ENCODE data around the gene AEBP2. TPM values are rescaled to one million over a fixed set of nuclear protein-coding genes. Genes with fewer than 3 reads are reported as not detected.

AEBP2 gene
- total RNA-seq, 1 experiment from 2014 or later = 50.3 TPM

- peaks cover 97% of the 10 kb centered on the region for H3K79me2 ChIP-seq (ENCODE audit: low read depth)
- H3K27me3 ChIP-seq (ENCODE audit: insufficient read depth, low read depth) = no peaks in the 10 kb centered on the region
- H3K4me1 ChIP-seq (replicated peaks; ENCODE audit: insufficient read depth) = no peaks in the 10 kb centered on the region
- H3K9me3 ChIP-seq (ENCODE audit: insufficient read depth, low read depth) = no peaks in the 10 kb centered on the region
- TF ChIP-seq EZH2 (IDR thresholded peaks at IDR 0.05; ENCODE audit: low read depth) (no peak), CTCF (conservative IDR thresholded peaks at IDR 0.05) (no peak)
- H3K9me2 ChIP-seq (ENCODE audit: insufficient read depth) = no peaks in the 10 kb centered on the region
- BruUV-seq (replicated peaks) = no TSS peak
- ChIA-PET POLR2A (ENCODE audit: unreplicated experiment) (no interaction called here), CTCF (no interaction called here)
- no peaks in the 10 kb centered on the region for H3F3A ChIP-seq (ENCODE audit: insufficient read depth, low read depth)
- DNase-seq = no peak
- no peak overlapping the region for H3K4me2 ChIP-seq
- intact Hi-C loops (cut with micrococcal nuclease; ENCODE audit: unreplicated experiment) = no loop called here
- peaks cover 8% of the 10 kb centered on the region; the same call in 1 of the 2 replicates for H3K36me3 ChIP-seq (ENCODE audit: low read depth)
- no peak overlapping the region for H2AFZ ChIP-seq
- no peak overlapping the region for H3K27ac ChIP-seq
- peaks cover 49% of the 10 kb centered on the region for H4K20me1 ChIP-seq (ENCODE audit: insufficient read depth)
- no peak overlapping the region for H3K4me3 ChIP-seq
These were observed 19.4 kb downstream of the AEBP2 start for GRCh38 chr12:19458733-19459132.

- no peaks in the 10 kb centered on the region for H3K27me3 ChIP-seq (ENCODE audit: insufficient read depth, low read depth)
- no peak overlapping the region for H3K4me2 ChIP-seq
- H3K9me2 ChIP-seq (ENCODE audit: insufficient read depth) = no peaks in the 10 kb centered on the region
- no peak for TF ChIP-seq EZH2 (IDR thresholded peaks at IDR 0.05; ENCODE audit: low read depth)
- no peak for TF ChIP-seq CTCF (conservative IDR thresholded peaks at IDR 0.05)
- no peak overlapping the region for H3K4me3 ChIP-seq
- CTCF ChIA-PET = no interaction called here
- no TSS peak for BruUV-seq (replicated peaks)
- H4K20me1 ChIP-seq (ENCODE audit: insufficient read depth) = peaks cover 34% of the 10 kb centered on the region
- H3K9me3 ChIP-seq (ENCODE audit: insufficient read depth, low read depth) = no peaks in the 10 kb centered on the region
- no peaks in the 10 kb centered on the region for H3K4me1 ChIP-seq (replicated peaks; ENCODE audit: insufficient read depth)
- H3F3A ChIP-seq (ENCODE audit: insufficient read depth, low read depth) = no peaks in the 10 kb centered on the region
- POLR2A ChIA-PET (ENCODE audit: unreplicated experiment) = no interaction called here
- intact Hi-C loops (cut with micrococcal nuclease; ENCODE audit: unreplicated experiment) = no loop called here
- DNase-seq = no peak
- H3K36me3 ChIP-seq (ENCODE audit: low read depth) = peaks cover 13% of the 10 kb centered on the region; the same call in 1 of the 2 replicates
- H2AFZ ChIP-seq = no peak overlapping the region
- peaks cover 70% of the 10 kb centered on the region for H3K79me2 ChIP-seq (ENCODE audit: low read depth)
- no peak overlapping the region for H3K27ac ChIP-seq
These were observed 22.7 kb downstream of the AEBP2 start for GRCh38 chr12:19461999-19462398.

- intact Hi-C loops (cut with micrococcal nuclease; ENCODE audit: unreplicated experiment) = no loop called here
These were observed 23.1 kb downstream of the AEBP2 start for GRCh38 chr12:19462406-19462805.

More at GRCh38 chr12:19462406-19462805, 23.1 kb downstream of the AEBP2 start:
- H3K4me1 ChIP-seq (replicated peaks; ENCODE audit: insufficient read depth) = no peaks in the 10 kb centered on the region
- POLR2A ChIA-PET (ENCODE audit: unreplicated experiment) = no interaction called here
- H4K20me1 ChIP-seq (ENCODE audit: insufficient read depth) = peaks cover 34% of the 10 kb centered on the region
- peaks cover 13% of the 10 kb centered on the region; the same call in 1 of the 2 replicates for H3K36me3 ChIP-seq (ENCODE audit: low read depth)
- H3K9me3 ChIP-seq (ENCODE audit: insufficient read depth, low read depth) = no peaks in the 10 kb centered on the region
- no peak for DNase-seq
- no peak overlapping the region for H3K4me2 ChIP-seq
- no peak overlapping the region for H2AFZ ChIP-seq
- no peaks in the 10 kb centered on the region for H3K9me2 ChIP-seq (ENCODE audit: insufficient read depth)
- H3F3A ChIP-seq (ENCODE audit: insufficient read depth, low read depth) = no peaks in the 10 kb centered on the region
- H3K27ac ChIP-seq = no peak overlapping the region
- H3K27me3 ChIP-seq (ENCODE audit: insufficient read depth, low read depth) = no peaks in the 10 kb centered on the region
- H3K4me3 ChIP-seq = no peak overlapping the region
- CTCF ChIA-PET = no interaction called here
- BruUV-seq (replicated peaks) = no TSS peak
- H3K79me2 ChIP-seq (ENCODE audit: low read depth) = peaks cover 66% of the 10 kb centered on the region
- no peak for TF ChIP-seq CTCF (conservative IDR thresholded peaks at IDR 0.05)
- no peak for TF ChIP-seq EZH2 (IDR thresholded peaks at IDR 0.05; ENCODE audit: low read depth)
